Epidermal melanocyte (primary cell): ENCODE data around the gene TNRC6C.

Source experiments
- DNase-seq: peaks from one replicate; pipeline ENCODE4 v3.0.0; 2011; ENCODE audit warnings: low spot score; ENCODE audit not compliant: insufficient read length

The TNRC6C gene

DNA sequence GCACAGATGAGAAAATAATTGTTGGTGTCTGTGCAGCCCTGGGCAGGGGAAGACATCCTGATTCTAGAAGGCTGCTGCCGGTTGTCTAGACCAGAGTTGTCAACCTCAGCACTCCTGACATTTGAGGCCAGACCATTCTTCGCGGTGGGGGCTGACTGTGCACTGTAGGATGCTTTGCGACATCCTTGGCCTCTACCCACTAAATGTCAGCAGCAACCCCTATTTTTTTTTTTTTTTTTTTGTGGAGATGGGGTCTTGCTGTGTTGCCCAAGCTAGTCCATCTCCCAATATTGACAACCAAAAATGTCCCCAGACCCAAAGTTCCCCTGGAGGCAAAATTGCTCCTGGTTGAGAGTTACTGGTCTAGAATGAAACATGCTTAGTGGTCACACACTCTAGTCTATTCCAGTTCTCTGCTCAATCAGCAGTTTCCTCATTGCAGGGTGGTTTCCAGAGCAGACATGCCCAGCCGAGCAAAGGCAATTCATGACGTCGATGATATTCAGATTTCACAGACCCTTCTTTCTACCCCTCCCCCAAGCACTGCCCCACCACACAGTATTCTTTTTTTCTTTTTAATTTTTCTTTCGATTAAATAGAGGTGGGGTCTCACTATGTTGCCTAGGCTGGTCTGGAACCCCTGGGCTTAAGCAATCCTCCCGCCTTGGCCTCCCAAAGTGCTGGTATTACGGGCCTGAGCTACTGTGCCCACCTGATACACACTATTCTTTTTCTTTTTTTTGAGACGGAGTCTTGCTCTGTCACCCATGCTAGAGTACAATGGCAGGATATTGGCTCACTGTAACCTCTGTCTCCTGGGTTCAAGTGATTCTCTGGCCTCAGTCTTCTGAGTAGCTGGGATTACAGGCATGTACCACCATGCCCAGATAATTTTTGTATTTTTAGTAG lies 196.7 kb downstream of the TNRC6C start:
- no peak for DNase-seq
